GM12878 (cell line): Measurements from ENCODE around the gene ITPRIP.

Experiments used
- CBX3 ChIP-seq: fragments of 200-600 bp; sonication (generic); IDR thresholded peaks from 2 replicates; pipeline ENCODE4 v1.6.1; 2016; ENCODE audit warnings: low read depth, borderline replicate concordance
- CEBPB ChIP-seq, 2 experiments: fragments of 150-350 bp in 1 of 2; IDR thresholded peaks; 2 replicates each; pipeline ENCODE4 v1.6.1; 2012 to 2014; ENCODE audit warnings: low read depth in 2 of 2, low read length in 2 of 2, borderline replicate concordance in 1 of 2, inconsistent platforms in 1 of 2
- DPF2 ChIP-seq: fragments of 450-650 bp; IDR thresholded peaks from 2 replicates; pipeline ENCODE4 v1.6.1; 2017; ENCODE audit warnings: mild to moderate bottlenecking
- EGR1 ChIP-seq, 2 experiments: IDR thresholded peaks; 1 replicate in 1 of 2; 2 replicates in 1 of 2; pipeline ENCODE4 v1.6.1; 2011 to 2012; ENCODE audit warnings: low read depth in 2 of 2, low read length in 2 of 2, borderline replicate concordance in 1 of 2, mild to moderate bottlenecking in 1 of 2, moderate library complexity in 1 of 2
- POLR2A ChIP-seq: IDR thresholded peaks from 2 replicates; pipeline ENCODE4 v1.6.1; 2011; ENCODE audit warnings: low read depth, mild to moderate bottlenecking, low read length
- POLR2AphosphoS5 ChIP-seq: IDR thresholded peaks from 2 replicates; pipeline ENCODE4 v1.6.1; 2011; ENCODE audit warnings: mild to moderate bottlenecking, low read length, inconsistent platforms
- RB1 ChIP-seq: fragments of 450-650 bp; formaldehyde crosslinking; IDR thresholded peaks from 2 replicates; pipeline ENCODE4 v1.6.1; 2017; ENCODE audit warnings: mild to moderate bottlenecking, borderline replicate concordance
- SIX5 ChIP-seq: IDR thresholded peaks from 2 replicates; pipeline ENCODE4 v1.6.1; 2011; ENCODE audit warnings: mild to moderate bottlenecking, low read depth, low read length, moderate library complexity; ENCODE audit not compliant: severe bottlenecking
- TF ChIP-seq, protein P1 (sequence below), 3 experiments: IDR thresholded peaks in 2 of 3; conservative IDR thresholded peaks in 1 of 3; 2 replicates each; pipeline ENCODE4 v1.5.1; 2011; ENCODE audit warnings: low read depth in 3 of 3, low read length in 3 of 3, mild to moderate bottlenecking in 3 of 3, control low read depth in 2 of 3, moderate library complexity in 2 of 3, inconsistent platforms in 1 of 3, mixed read lengths in 1 of 3; ENCODE audit not compliant: control insufficient read depth in 2 of 3, insufficient read depth in 1 of 3; ENCODE audit errors: extremely low read depth in 1 of 3
- TF ChIP-seq, protein P2 (sequence below): fragments of 450-650 bp; IDR thresholded peaks from 2 replicates; pipeline ENCODE4 v1.6.1; 2017; ENCODE audit warnings: mild to moderate bottlenecking, moderate library complexity
- TF ChIP-seq, protein P3 (sequence below): fragments of 450-650 bp; formaldehyde crosslinking; IDR thresholded peaks from 2 replicates; pipeline ENCODE4 v1.4.0; 2020; ENCODE audit warnings: mild to moderate bottlenecking, moderate library complexity
- TF ChIP-seq, protein P4 (sequence below): fragments of 450-650 bp; IDR thresholded peaks from 2 replicates; pipeline ENCODE4 v1.6.1; 2018; ENCODE audit warnings: borderline replicate concordance, mild to moderate bottlenecking; ENCODE audit not compliant: partially characterized antibody
- TF ChIP-seq, protein P5 (sequence below): IDR thresholded peaks from 2 replicates; pipeline ENCODE4 v1.6.1; 2012; ENCODE audit warnings: low read depth, low read length, improper control_type of control experiment
- TF ChIP-seq, protein P6 (sequence below): fragments of 450-650 bp; IDR thresholded peaks from 2 replicates; pipeline ENCODE4 v1.6.1; 2016; ENCODE audit warnings: mild to moderate bottlenecking

DNA sequence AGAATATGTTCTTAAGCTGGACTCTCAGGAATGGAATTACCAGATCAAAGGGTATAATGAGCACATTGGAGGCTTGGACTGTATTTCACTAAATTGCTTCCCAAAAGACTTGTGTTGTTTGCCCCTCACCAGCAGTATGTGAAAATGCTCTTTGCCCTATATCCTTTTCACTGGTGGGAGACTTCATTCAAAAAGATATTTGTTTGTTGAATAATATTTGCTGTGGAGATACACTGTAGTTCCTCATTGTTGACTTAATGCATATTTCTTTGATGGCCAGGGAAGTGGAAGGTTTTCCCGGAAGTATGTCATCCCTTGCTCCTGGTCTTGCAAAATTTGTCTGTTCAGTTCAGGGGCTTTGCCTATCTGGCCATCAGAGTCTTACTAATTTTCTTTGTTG, 49.9 kb downstream of the ITPRIP start:
- TF ChIP-seq POLR2AphosphoS5, result no peak
- TF ChIP-seq, protein P1, sequence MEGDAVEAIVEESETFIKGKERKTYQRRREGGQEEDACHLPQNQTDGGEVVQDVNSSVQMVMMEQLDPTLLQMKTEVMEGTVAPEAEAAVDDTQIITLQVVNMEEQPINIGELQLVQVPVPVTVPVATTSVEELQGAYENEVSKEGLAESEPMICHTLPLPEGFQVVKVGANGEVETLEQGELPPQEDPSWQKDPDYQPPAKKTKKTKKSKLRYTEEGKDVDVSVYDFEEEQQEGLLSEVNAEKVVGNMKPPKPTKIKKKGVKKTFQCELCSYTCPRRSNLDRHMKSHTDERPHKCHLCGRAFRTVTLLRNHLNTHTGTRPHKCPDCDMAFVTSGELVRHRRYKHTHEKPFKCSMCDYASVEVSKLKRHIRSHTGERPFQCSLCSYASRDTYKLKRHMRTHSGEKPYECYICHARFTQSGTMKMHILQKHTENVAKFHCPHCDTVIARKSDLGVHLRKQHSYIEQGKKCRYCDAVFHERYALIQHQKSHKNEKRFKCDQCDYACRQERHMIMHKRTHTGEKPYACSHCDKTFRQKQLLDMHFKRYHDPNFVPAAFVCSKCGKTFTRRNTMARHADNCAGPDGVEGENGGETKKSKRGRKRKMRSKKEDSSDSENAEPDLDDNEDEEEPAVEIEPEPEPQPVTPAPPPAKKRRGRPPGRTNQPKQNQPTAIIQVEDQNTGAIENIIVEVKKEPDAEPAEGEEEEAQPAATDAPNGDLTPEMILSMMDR (IDR thresholded peaks at IDR 0.05 in 2 of 3, conservative IDR thresholded peaks at IDR 0.05 in 1 of 3; ENCODE audit: control insufficient read depth in 2 of 3, extremely low read depth in 1 of 3, insufficient read depth in 1 of 3, low read depth in 3 of 3, low read length in 3 of 3), result no peak
- TF ChIP-seq RB1, result no peak
- TF ChIP-seq, protein P2, sequence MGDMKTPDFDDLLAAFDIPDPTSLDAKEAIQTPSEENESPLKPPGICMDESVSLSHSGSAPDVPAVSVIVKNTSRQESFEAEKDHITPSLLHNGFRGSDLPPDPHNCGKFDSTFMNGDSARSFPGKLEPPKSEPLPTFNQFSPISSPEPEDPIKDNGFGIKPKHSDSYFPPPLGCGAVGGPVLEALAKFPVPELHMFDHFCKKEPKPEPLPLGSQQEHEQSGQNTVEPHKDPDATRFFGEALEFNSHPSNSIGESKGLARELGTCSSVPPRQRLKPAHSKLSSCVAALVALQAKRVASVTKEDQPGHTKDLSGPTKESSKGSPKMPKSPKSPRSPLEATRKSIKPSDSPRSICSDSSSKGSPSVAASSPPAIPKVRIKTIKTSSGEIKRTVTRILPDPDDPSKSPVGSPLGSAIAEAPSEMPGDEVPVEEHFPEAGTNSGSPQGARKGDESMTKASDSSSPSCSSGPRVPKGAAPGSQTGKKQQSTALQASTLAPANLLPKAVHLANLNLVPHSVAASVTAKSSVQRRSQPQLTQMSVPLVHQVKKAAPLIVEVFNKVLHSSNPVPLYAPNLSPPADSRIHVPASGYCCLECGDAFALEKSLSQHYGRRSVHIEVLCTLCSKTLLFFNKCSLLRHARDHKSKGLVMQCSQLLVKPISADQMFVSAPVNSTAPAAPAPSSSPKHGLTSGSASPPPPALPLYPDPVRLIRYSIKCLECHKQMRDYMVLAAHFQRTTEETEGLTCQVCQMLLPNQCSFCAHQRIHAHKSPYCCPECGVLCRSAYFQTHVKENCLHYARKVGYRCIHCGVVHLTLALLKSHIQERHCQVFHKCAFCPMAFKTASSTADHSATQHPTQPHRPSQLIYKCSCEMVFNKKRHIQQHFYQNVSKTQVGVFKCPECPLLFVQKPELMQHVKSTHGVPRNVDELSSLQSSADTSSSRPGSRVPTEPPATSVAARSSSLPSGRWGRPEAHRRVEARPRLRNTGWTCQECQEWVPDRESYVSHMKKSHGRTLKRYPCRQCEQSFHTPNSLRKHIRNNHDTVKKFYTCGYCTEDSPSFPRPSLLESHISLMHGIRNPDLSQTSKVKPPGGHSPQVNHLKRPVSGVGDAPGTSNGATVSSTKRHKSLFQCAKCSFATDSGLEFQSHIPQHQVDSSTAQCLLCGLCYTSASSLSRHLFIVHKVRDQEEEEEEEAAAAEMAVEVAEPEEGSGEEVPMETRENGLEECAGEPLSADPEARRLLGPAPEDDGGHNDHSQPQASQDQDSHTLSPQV, result no peak
- no peak for TF ChIP-seq CEBPB (IDR thresholded peaks at IDR 0.05; ENCODE audit: borderline replicate concordance in 1 of 2, low read depth in 2 of 2, low read length in 2 of 2)
- no peak for TF ChIP-seq POLR2A
- TF ChIP-seq, protein P3, sequence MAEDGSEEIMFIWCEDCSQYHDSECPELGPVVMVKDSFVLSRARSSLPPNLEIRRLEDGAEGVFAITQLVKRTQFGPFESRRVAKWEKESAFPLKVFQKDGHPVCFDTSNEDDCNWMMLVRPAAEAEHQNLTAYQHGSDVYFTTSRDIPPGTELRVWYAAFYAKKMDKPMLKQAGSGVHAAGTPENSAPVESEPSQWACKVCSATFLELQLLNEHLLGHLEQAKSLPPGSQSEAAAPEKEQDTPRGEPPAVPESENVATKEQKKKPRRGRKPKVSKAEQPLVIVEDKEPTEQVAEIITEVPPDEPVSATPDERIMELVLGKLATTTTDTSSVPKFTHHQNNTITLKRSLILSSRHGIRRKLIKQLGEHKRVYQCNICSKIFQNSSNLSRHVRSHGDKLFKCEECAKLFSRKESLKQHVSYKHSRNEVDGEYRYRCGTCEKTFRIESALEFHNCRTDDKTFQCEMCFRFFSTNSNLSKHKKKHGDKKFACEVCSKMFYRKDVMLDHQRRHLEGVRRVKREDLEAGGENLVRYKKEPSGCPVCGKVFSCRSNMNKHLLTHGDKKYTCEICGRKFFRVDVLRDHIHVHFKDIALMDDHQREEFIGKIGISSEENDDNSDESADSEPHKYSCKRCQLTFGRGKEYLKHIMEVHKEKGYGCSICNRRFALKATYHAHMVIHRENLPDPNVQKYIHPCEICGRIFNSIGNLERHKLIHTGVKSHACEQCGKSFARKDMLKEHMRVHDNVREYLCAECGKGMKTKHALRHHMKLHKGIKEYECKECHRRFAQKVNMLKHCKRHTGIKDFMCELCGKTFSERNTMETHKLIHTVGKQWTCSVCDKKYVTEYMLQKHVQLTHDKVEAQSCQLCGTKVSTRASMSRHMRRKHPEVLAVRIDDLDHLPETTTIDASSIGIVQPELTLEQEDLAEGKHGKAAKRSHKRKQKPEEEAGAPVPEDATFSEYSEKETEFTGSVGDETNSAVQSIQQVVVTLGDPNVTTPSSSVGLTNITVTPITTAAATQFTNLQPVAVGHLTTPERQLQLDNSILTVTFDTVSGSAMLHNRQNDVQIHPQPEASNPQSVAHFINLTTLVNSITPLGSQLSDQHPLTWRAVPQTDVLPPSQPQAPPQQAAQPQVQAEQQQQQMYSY, result no peak
- no peak for TF ChIP-seq SIX5
- TF ChIP-seq CBX3, result no peak
- TF ChIP-seq, protein P4, sequence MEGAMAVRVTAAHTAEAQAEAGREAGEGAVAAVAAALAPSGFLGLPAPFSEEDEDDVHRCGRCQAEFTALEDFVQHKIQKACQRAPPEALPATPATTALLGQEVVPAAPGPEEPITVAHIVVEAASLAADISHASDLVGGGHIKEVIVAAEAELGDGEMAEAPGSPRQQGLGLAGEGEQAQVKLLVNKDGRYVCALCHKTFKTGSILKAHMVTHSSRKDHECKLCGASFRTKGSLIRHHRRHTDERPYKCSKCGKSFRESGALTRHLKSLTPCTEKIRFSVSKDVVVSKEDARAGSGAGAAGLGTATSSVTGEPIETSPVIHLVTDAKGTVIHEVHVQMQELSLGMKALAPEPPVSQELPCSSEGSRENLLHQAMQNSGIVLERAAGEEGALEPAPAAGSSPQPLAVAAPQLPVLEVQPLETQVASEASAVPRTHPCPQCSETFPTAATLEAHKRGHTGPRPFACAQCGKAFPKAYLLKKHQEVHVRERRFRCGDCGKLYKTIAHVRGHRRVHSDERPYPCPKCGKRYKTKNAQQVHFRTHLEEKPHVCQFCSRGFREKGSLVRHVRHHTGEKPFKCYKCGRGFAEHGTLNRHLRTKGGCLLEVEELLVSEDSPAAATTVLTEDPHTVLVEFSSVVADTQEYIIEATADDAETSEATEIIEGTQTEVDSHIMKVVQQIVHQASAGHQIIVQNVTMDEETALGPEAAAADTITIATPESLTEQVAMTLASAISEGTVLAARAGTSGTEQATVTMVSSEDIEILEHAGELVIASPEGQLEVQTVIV, result no peak
- TF ChIP-seq DPF2, result no peak
- TF ChIP-seq, protein P5, sequence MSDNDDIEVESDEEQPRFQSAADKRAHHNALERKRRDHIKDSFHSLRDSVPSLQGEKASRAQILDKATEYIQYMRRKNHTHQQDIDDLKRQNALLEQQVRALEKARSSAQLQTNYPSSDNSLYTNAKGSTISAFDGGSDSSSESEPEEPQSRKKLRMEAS, result no peak
- TF ChIP-seq, protein P6, sequence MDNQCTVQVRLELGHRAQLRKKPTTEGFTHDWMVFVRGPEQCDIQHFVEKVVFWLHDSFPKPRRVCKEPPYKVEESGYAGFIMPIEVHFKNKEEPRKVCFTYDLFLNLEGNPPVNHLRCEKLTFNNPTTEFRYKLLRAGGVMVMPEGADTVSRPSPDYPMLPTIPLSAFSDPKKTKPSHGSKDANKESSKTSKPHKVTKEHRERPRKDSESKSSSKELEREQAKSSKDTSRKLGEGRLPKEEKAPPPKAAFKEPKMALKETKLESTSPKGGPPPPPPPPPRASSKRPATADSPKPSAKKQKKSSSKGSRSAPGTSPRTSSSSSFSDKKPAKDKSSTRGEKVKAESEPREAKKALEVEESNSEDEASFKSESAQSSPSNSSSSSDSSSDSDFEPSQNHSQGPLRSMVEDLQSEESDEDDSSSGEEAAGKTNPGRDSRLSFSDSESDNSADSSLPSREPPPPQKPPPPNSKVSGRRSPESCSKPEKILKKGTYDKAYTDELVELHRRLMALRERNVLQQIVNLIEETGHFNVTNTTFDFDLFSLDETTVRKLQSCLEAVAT, result no peak
- no peak for TF ChIP-seq EGR1 (IDR thresholded peaks at IDR 0.05; ENCODE audit: borderline replicate concordance in 1 of 2, low read depth in 2 of 2, low read length in 2 of 2)
